T-helper 22 cell (primary cell): ENCODE data around the gene PARD3.

Experiments
- DNase-seq: peaks from one replicate; pipeline ENCODE4 v3.0.0-alpha.2; 2020; ENCODE audit warnings: low read depth

Gene PARD3

GRCh38 chr10:34824870-34825269, 9.8 kb upstream of the PARD3 start:
- DNase-seq = no peak

- DNase-seq = no peak
Observed at GRCh38 chr10:34821587-34822585, 6.8 kb upstream of the PARD3 start.

GRCh38 chr10:34817586-34817985, 2.5 kb upstream of the PARD3 start:
- no peak for DNase-seq

GRCh38 chr10:34817054-34817453, 2.0 kb upstream of the PARD3 start:
- no peak for DNase-seq

GRCh38 chr10:34816501-34817002, 1.5 kb upstream of the PARD3 start:
- no peak for DNase-seq

GRCh38 chr10:34816085-34816496, 995 bp upstream of the PARD3 start:
- DNase-seq = no peak

- DNase-seq = no peak
Observed at GRCh38 chr10:34814913-34815184, 247 bp downstream of the PARD3 start.

- DNase-seq = no peak
Observed at GRCh38 chr10:34814223-34814912, 728 bp downstream of the PARD3 start.

- no peak for DNase-seq
Observed at GRCh38 chr10:34813626-34814222, 1.4 kb downstream of the PARD3 start.

GRCh38 chr10:34812771-34813170, 2.3 kb downstream of the PARD3 start:
- no peak for DNase-seq

GRCh38 chr10:34811968-34812514, 3.1 kb downstream of the PARD3 start:
- no peak for DNase-seq

GRCh38 chr10:34811126-34811967, 3.7 kb downstream of the PARD3 start:
- no peak for DNase-seq

- DNase-seq = no peak
Observed at GRCh38 chr10:34809796-34810195, 5.3 kb downstream of the PARD3 start.

GRCh38 chr10:34808801-34809745, 6.0 kb downstream of the PARD3 start:
- no peak for DNase-seq

- DNase-seq = no peak
Observed at GRCh38 chr10:34808336-34808735, 6.8 kb downstream of the PARD3 start.

- DNase-seq = no peak
Observed at GRCh38 chr10:34804306-34804705, 10.8 kb downstream of the PARD3 start.

- DNase-seq = no peak
Observed at GRCh38 chr10:34802692-34803091, 12.4 kb downstream of the PARD3 start.

GRCh38 chr10:34801097-34801733, 13.9 kb downstream of the PARD3 start:
- DNase-seq = no peak

- no peak for DNase-seq
Observed at GRCh38 chr10:34800624-34801023, 14.5 kb downstream of the PARD3 start.

- DNase-seq = no peak
Observed at GRCh38 chr10:34798654-34799053, 16.4 kb downstream of the PARD3 start.
